ENCODE results near the gene BLNK.
"Not testable (repeated sequence)": the region's sequence is repeated elsewhere in the genome, so short reads cannot be mapped to it uniquely, and the experiment has no call there.

The BLNK gene

DNA sequence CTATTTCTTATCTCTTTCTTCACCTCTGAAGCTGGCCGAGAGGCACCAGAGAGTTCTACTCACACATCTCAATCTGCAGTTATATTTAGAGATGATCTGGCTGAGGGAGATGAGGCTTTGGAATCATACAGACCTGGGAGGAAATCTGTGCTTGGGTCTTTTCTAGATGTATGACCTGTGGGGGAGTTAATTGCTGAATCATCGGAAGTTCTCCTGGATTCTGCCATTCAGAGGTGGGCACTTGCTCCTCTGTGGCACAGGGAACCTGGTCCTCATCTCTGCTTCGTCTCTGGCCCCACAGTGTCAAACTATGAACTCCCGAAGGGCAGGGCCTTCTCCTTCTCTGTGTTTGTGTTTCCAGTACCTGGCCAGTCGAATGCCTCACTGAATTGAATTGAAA, 52.5 kb downstream of the BLNK start:
- no peak for DNase-seq

- DNase-seq, result no peak
These were observed 53.7 kb downstream of the BLNK start for GRCh38 chr10:96217711-96218110.

DNA sequence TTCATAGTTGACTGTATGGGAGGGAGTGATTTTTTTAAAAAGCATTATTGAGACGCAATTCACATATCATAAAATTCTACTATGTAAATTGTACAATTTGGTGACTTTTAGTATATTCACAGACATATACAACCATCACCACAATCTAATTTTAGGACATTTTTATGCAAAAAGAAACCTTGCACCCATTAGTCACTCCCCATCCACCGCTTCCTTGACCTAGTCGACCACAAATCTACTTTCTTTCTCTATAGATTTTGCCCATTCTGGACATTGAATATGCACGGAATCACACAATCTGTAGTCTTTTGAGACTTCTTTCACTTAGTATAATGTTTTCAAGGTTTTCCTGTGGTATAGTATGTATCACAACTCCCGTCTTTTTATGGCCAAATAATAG, 54.6 kb downstream of the BLNK start:
- no peak for DNase-seq

DNA sequence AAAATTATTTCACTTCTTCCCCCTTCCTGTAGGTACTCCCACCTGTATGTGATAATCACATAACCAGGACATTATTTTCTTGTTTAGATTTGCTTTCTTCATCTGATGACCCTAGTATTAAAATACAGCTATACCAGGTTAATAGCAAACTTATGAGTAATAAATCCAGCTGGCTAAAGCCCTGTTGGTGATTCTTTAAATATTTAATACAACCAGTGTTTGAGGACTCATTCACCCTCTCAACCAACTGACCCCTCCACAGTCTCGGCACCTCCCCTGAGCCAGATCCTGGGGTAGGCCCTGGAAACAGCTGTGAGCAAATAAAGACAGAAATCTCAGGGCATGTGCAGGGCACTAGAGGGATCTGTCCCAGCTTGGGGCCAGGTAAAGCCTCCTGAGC, 58.5 kb downstream of the BLNK start:
- DNase-seq, result no peak

DNA sequence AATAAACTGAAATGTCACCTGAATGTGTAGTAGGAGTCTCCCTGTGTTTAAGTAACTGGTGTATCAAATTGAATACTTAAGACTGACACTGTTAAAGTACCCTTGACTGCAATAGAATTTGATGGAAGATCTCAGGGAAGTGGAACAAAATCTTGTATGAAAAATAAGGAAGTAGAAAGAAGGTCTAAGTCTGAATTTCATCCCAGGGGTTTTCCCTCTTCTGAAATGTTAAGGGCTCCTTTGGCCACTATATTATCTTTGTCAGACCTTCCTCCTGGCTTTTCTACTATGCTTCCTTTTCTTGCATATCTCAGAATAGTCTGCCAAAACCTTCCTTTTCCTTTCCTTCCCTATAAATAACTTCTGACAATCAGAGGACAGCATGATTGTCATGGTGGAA, 59.6 kb downstream of the BLNK start:
- no peak for DNase-seq

GRCh38 chr10:96208946-96209345, 62.4 kb downstream of the BLNK start:
- no peak for DNase-seq

DNA sequence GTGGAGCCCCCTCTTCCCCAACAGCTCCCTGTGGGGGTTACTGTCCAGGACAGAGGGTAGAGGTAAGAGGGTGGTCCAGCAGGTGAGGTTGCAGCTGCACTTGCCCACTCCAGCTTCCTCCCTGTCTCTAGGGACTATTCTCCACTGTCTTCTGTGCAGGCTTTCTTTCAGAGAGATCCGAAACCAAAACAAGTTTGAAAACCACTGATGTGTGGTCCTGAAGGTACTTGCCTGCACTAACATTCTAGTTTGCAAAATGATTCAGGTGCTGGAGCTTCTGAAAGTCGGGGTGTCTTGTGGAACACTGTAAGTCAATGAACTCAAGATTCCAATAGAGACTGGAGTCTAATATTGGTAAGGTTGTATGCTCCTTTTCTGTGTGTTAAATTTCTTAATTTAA, 63.1 kb downstream of the BLNK start:
- no peak for DNase-seq

GRCh38 chr10:96205580-96205979, 65.8 kb downstream of the BLNK start:
- no peak for DNase-seq

- no peak for DNase-seq
These were observed 69.8 kb downstream of the BLNK start for GRCh38 chr10:96201525-96201924.

DNA sequence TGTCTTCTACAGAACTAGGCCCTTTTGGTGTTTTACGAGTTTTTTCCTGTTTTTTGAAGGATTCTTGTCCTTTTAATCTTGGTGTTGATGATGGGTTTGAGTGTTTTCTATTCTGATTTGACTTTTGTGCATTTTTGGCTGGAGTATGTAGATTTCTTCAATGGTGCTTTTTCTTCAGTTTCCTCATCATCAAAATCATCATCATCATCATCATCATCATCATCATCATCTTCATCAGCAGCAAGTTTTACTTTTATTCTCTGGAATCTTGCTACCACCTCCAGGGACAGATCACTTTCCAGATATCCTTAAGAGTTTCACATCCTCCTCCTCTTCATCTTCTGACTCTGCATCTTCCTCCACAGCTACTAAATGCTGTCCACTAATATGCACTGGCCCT, 81.9 kb downstream of the BLNK start:
- not testable (repeated sequence) for DNase-seq

DNA sequence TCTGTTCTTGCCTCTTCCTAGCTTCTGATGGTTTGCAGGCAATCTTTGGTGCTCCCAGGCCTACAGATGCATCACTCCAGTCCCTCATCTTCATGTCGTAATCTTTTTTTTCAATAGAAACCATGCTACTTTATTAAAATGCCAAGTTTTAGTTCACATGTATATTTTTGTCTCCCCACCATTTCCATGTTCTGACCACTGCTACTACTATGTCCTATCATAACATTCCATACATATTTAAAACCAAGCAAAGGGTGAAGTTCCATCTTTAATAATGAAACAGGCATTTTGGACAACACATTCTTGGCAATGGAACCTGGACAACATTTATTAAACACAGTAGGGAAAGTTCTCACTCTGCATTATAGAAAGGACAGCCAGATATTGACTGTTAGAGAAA, 82.5 kb downstream of the BLNK start:
- no peak for DNase-seq

DNA sequence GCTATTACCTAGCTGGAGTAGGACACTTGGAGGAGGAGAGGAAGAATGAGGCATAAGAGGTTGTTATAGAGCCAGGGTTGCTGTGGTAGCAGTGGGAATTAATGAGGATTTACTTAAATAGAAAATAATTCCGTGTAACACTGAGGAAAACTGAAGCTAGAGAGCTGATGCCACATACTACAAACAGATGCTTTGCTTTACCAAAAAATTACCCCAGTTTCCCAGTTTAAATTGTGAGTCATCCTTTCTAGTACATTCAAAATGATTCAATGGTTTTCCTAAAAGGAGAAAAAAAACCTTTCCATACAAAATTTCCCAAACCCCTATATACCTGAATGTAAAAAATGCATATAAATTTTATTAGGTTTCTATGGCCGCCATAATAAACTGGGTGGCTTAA, 82.9 kb downstream of the BLNK start:
- DNase-seq, result no peak

- DNase-seq, result no peak
These were observed 94.4 kb downstream of the BLNK start for GRCh38 chr10:96176985-96177384.

- no peak for DNase-seq
These were observed 98.7 kb downstream of the BLNK start for GRCh38 chr10:96172666-96173065.

GRCh38 chr10:96170230-96170629, 101.1 kb downstream of the BLNK start:
- DNase-seq, result no peak

GRCh38 chr10:96168546-96168945, 102.8 kb downstream of the BLNK start:
- no peak for DNase-seq

DNA sequence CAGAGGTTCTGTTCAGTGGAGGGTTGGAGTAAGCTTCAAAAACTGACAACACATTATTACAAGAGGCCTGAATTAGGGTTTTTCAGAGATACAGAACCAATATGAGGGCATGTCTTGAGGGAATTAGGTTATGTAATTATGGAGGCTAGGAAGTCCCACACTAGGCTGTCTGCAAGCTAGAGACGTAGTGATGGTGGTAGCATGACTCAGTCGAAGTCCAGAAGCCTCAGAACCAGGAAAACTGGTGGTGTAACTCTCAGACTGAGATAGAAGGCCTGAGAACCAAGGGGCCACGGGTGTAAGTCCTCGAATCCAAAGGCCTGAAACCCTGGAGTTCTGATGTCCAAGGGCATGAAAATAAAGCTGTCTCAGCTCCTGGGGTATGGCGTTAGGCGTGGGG, 105.6 kb downstream of the BLNK start:
- no peak for DNase-seq

GRCh38 chr10:96153070-96153469, 118.3 kb downstream of the BLNK start:
- DNase-seq, result no peak

DNA sequence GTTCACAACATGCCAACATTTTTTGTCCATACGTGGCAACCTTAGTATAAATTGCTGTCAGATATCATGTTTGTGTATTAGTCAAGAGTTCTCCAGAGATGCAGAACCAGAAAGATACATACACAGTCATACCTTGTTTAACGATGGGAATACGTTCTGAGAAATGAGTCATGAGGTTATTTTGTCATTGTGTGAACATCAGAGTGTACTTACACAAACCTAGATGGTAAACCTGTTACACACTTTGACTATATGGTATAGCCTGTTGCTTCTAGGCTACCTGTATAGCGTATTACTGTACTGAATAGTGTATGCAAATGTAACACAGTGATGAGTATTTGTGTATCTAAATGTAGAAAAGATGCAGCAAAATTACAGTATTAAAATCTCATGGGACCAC, 118.9 kb downstream of the BLNK start:
- no peak for DNase-seq
